ENCODE results near the gene TMEM167A. TPM values are rescaled to one million over a fixed set of nuclear protein-coding genes. Genes with fewer than 3 reads are reported as not detected.

Gene TMEM167A
- total and polyA plus RNA-seq, 2 of the 4 experiments (the other 2 are of a cell fraction), result 34.6 to 45.1 TPM

- TF ChIP-seq RAD21 (IDR thresholded peaks at IDR 0.05; ENCODE audit: low read length) (no peak), NFE2L2 (IDR thresholded peaks at IDR 0.05; ENCODE audit: low read depth, low read length) (no peak), RCOR1 (IDR thresholded peaks at IDR 0.05; ENCODE audit: insufficient replicate concordance, low read length) (no peak), POLR2A (IDR thresholded peaks at IDR 0.05; ENCODE audit: low read depth, low read length) (no peak), MAFK (IDR thresholded peaks at IDR 0.05; ENCODE audit: low read depth, low read length) (no peak)
These were observed 16.5 kb upstream of the TMEM167A start (continued) for GRCh38 chr5:83093692-83094091.

- H3K27me3 ChIP-seq (ENCODE audit: control insufficient read depth, insufficient read depth, low read length), result no peaks in the 10 kb centered on the region
- no TSS peak for BruUV-seq (replicated peaks)
- dilution Hi-C loops (cut with HindIII; ENCODE audit: low sequenced_read_pairs, unreplicated experiment), result no loop called here
These were observed 15.4 kb upstream of the TMEM167A start for GRCh38 chr5:83092619-83093018.

More at GRCh38 chr5:83092619-83093018, 15.4 kb upstream of the TMEM167A start:
- H3K56ac ChIP-seq (ENCODE audit: extremely low read depth, insufficient read depth, low read length), result no peak overlapping the region
- H2BK20ac ChIP-seq (ENCODE audit: low read depth, low read length), result no peak overlapping the region
- no peak overlapping the region for H2BK5ac ChIP-seq (ENCODE audit: low read depth, low read length, poor library complexity, severe bottlenecking)
- no peaks in the 10 kb centered on the region for H4K20me1 ChIP-seq (ENCODE audit: insufficient read depth, low read length)
- no peak overlapping the region for H2AFZ ChIP-seq (replicated peaks; ENCODE audit: low read length, poor library complexity)
- H3K27ac ChIP-seq (ENCODE audit: insufficient read depth, low read length), result no peak overlapping the region
- H3K4me3 ChIP-seq (ENCODE audit: insufficient read depth, low read depth, low read length), result no peak overlapping the region
- no peak overlapping the region for H4K91ac ChIP-seq (ENCODE audit: insufficient read depth, low read depth, low read length)
- H3K4ac ChIP-seq (ENCODE audit: low read depth, low read length), result no peak overlapping the region
- no peak for ATAC-seq (ENCODE audit: low read depth)
- no peak overlapping the region for H2BK15ac ChIP-seq (ENCODE audit: low read depth, low read length)
- H3K18ac ChIP-seq (ENCODE audit: low read depth, low read length), result no peak overlapping the region
- H3K79me1 ChIP-seq (ENCODE audit: low read depth in 1 of 2, low read length in 2 of 2), result peaks cover 11 to 20% of the 10 kb centered on the region in 2 experiments; a peak in 3 of 4 replicates
- no peak overlapping the region for H3K23ac ChIP-seq (ENCODE audit: low read depth, low read length)
- no peaks in the 10 kb centered on the region for H3K9me1 ChIP-seq (ENCODE audit: insufficient read depth, low read length)
- no peak overlapping the region for H3K14ac ChIP-seq (replicated peaks; ENCODE audit: low read depth, low read length)
- H3K4me2 ChIP-seq (ENCODE audit: low read depth, low read length), result no peak overlapping the region
- H4K5ac ChIP-seq (ENCODE audit: low read depth, low read length), result no peak overlapping the region
- H2AK9ac ChIP-seq (replicated peaks; ENCODE audit: low read depth, low read length, poor library complexity), result no peak overlapping the region
- intact Hi-C loops (cut with micrococcal nuclease) (no loop called here), in situ Hi-C loops (cut with MboI; ENCODE audit: low sequenced_read_pairs) (loop anchor here (25.0 kb wide), 1 partner anchor 470 kb away; no protein-coding TSS in a partner anchor)
- no peak for DNase-seq
- no peak overlapping the region for H2AK5ac ChIP-seq (ENCODE audit: low read depth, low read length)
- H3K36me3 ChIP-seq (ENCODE audit: control insufficient read depth, insufficient read depth, low read length), result no peaks in the 10 kb centered on the region
- no peak overlapping the region for H4K8ac ChIP-seq (ENCODE audit: low read depth in 2 of 2, low read length in 2 of 2)
- H2BK120ac ChIP-seq (ENCODE audit: low read depth, low read length), result no peak overlapping the region
- no CpG with 5 or more reads among the region's 2 CpGs for WGBS, 2 experiments (ENCODE audit: extremely low coverage in 2 of 2, insufficient read length in 1 of 2)
- POLR2A ChIA-PET (ENCODE audit: unreplicated experiment), result no interaction called here
- no peak for TF ChIP-seq NFE2L2 (IDR thresholded peaks at IDR 0.05; ENCODE audit: low read depth, low read length)
- no peak for TF ChIP-seq MXI1 (IDR thresholded peaks at IDR 0.05; ENCODE audit: borderline replicate concordance, low read depth, low read length)
- no peak for TF ChIP-seq CEBPB (IDR thresholded peaks at IDR 0.05; ENCODE audit: low read depth, low read length)
- CTCF ChIA-PET, result interaction anchor here (0.7 kb wide), 1 partner anchor 9 kb away, joined by 3 read pairs; no protein-coding TSS in a partner anchor
- no peaks in the 10 kb centered on the region for H3K9me3 ChIP-seq (ENCODE audit: control insufficient read depth, insufficient read depth, low read length)
- no peak overlapping the region for H3K9ac ChIP-seq (ENCODE audit: low read depth, low read length)
- H3K4me1 ChIP-seq (ENCODE audit: control insufficient read depth, insufficient read depth, low read length), result peaks cover 9% of the 10 kb centered on the region

Data from IMR-90 (cell line).